Measurements from ENCODE around the gene PRKCD. TPM values are rescaled to one million over a fixed set of nuclear protein-coding genes. Genes with fewer than 3 reads are reported as not detected.

The PRKCD gene
- total RNA-seq, 2 donors from 2014 or later: 20.4 to 21.8 TPM

GRCh38 chr3:53225181-53225580, 64.2 kb downstream of the PRKCD start:
- Mint-ChIP-seq H3K4me3 (no peak overlapping the region), H3K36me3 (ENCODE audit: low read depth) (peaks cover 60% of the 10 kb centered on the region), H3K4me1 (no peaks in the 10 kb centered on the region), H3K27me3 (no peaks in the 10 kb centered on the region), H3K9me3 (no peaks in the 10 kb centered on the region), H3K27ac (no peak overlapping the region)
- ATAC-seq (replicated peaks): no peak

GRCh38 chr3:53225651-53226050, 64.6 kb downstream of the PRKCD start:
- Mint-ChIP-seq H3K27ac (no peak overlapping the region), H3K4me3 (no peak overlapping the region), H3K4me1 (no peaks in the 10 kb centered on the region), H3K27me3 (no peaks in the 10 kb centered on the region), H3K36me3 (ENCODE audit: low read depth) (peaks cover 65% of the 10 kb centered on the region), H3K9me3 (no peaks in the 10 kb centered on the region)
- no peak for ATAC-seq (replicated peaks)

GRCh38 chr3:53226142-53226840, 65.3 kb downstream of the PRKCD start:
- no peak for ATAC-seq (replicated peaks)
- Mint-ChIP-seq H3K9me3 (no peaks in the 10 kb centered on the region), H3K27me3 (no peaks in the 10 kb centered on the region), H3K36me3 (ENCODE audit: low read depth) (peaks cover 70% of the 10 kb centered on the region), H3K4me3 (no peak overlapping the region), H3K27ac (no peak overlapping the region), H3K4me1 (no peaks in the 10 kb centered on the region)

- Mint-ChIP-seq H3K27ac (no peak overlapping the region), H3K4me3 (no peak overlapping the region), H3K27me3 (no peaks in the 10 kb centered on the region), H3K4me1 (no peaks in the 10 kb centered on the region), H3K9me3 (no peaks in the 10 kb centered on the region), H3K36me3 (ENCODE audit: low read depth) (peaks cover 74% of the 10 kb centered on the region)
- ATAC-seq (replicated peaks): no peak
Observed at GRCh38 chr3:53226841-53227407, 65.9 kb downstream of the PRKCD start.

- Mint-ChIP-seq H3K4me1 (peaks cover under 1% of the 10 kb centered on the region), H3K27ac (no peak overlapping the region), H3K4me3 (no peak overlapping the region), H3K36me3 (ENCODE audit: low read depth) (peaks cover 86% of the 10 kb centered on the region), H3K27me3 (no peaks in the 10 kb centered on the region), H3K9me3 (no peaks in the 10 kb centered on the region)
- no peak for ATAC-seq (replicated peaks)
Observed at GRCh38 chr3:53227993-53228885, 67.2 kb downstream of the PRKCD start.

GRCh38 chr3:53229171-53229570, 68.2 kb downstream of the PRKCD start:
- Mint-ChIP-seq H3K4me3 (no peak overlapping the region), H3K36me3 (ENCODE audit: low read depth) (peaks cover 90% of the 10 kb centered on the region), H3K4me1 (peaks cover 4% of the 10 kb centered on the region), H3K27ac (no peak overlapping the region), H3K27me3 (no peaks in the 10 kb centered on the region), H3K9me3 (no peaks in the 10 kb centered on the region)
- ATAC-seq (replicated peaks): no peak

- peaks cover 4% of the 10 kb centered on the region for H3K4me1 Mint-ChIP-seq
- peaks cover 92% of the 10 kb centered on the region for H3K36me3 Mint-ChIP-seq (ENCODE audit: low read depth)
- no peak for ATAC-seq (replicated peaks)
- no peak overlapping the region for H3K4me3 Mint-ChIP-seq
- H3K27ac Mint-ChIP-seq: no peak overlapping the region
- no peaks in the 10 kb centered on the region for H3K9me3 Mint-ChIP-seq
- H3K27me3 Mint-ChIP-seq: no peaks in the 10 kb centered on the region
Observed at GRCh38 chr3:53229606-53230005, 68.6 kb downstream of the PRKCD start.

- no peak for ATAC-seq (replicated peaks)
- H3K27me3 Mint-ChIP-seq: no peaks in the 10 kb centered on the region
- H3K4me1 Mint-ChIP-seq: peaks cover 4% of the 10 kb centered on the region
- peaks cover 95% of the 10 kb centered on the region for H3K36me3 Mint-ChIP-seq (ENCODE audit: low read depth)
- H3K4me3 Mint-ChIP-seq: no peak overlapping the region
- H3K27ac Mint-ChIP-seq: no peak overlapping the region
- H3K9me3 Mint-ChIP-seq: no peaks in the 10 kb centered on the region
Observed at GRCh38 chr3:53230041-53230621, 69.1 kb downstream of the PRKCD start.

GRCh38 chr3:53230789-53231188, 69.8 kb downstream of the PRKCD start:
- Mint-ChIP-seq H3K4me1 (peaks cover 4% of the 10 kb centered on the region), H3K27ac (no peak overlapping the region), H3K36me3 (ENCODE audit: low read depth) (peaks cover 93% of the 10 kb centered on the region), H3K27me3 (no peaks in the 10 kb centered on the region), H3K4me3 (no peak overlapping the region), H3K9me3 (no peaks in the 10 kb centered on the region)
- no peak for ATAC-seq (replicated peaks)

GRCh38 chr3:53231532-53232511, 70.8 kb downstream of the PRKCD start:
- no peak overlapping the region for H3K27ac Mint-ChIP-seq
- no peak for ATAC-seq (replicated peaks)
- H3K27me3 Mint-ChIP-seq: no peaks in the 10 kb centered on the region
- H3K4me1 Mint-ChIP-seq: peaks cover 4% of the 10 kb centered on the region
- no peak overlapping the region for H3K4me3 Mint-ChIP-seq
- no peaks in the 10 kb centered on the region for H3K9me3 Mint-ChIP-seq
- H3K36me3 Mint-ChIP-seq (ENCODE audit: low read depth): peaks cover 87% of the 10 kb centered on the region

- peak overlapping the region; percentile 80 for H3K27ac Mint-ChIP-seq
- H3K4me3 Mint-ChIP-seq: no peak overlapping the region
- H3K4me1 Mint-ChIP-seq: peaks cover 4% of the 10 kb centered on the region
- no peaks in the 10 kb centered on the region for H3K9me3 Mint-ChIP-seq
- H3K36me3 Mint-ChIP-seq (ENCODE audit: low read depth): peaks cover 87% of the 10 kb centered on the region
- no peak for ATAC-seq (replicated peaks)
- H3K27me3 Mint-ChIP-seq: no peaks in the 10 kb centered on the region
Observed at GRCh38 chr3:53232641-53233377, 71.8 kb downstream of the PRKCD start.

- H3K27ac Mint-ChIP-seq: no peak overlapping the region
- peaks cover 87% of the 10 kb centered on the region for H3K36me3 Mint-ChIP-seq (ENCODE audit: low read depth)
- H3K9me3 Mint-ChIP-seq: no peaks in the 10 kb centered on the region
- no peaks in the 10 kb centered on the region for H3K27me3 Mint-ChIP-seq
- no peak overlapping the region for H3K4me3 Mint-ChIP-seq
- peaks cover 4% of the 10 kb centered on the region for H3K4me1 Mint-ChIP-seq
- no peak for ATAC-seq (replicated peaks)
Observed at GRCh38 chr3:53234130-53234840, 73.3 kb downstream of the PRKCD start.

GRCh38 chr3:53234841-53235232, 73.8 kb downstream of the PRKCD start:
- Mint-ChIP-seq H3K4me1 (peaks cover 4% of the 10 kb centered on the region), H3K4me3 (no peak overlapping the region), H3K27me3 (no peaks in the 10 kb centered on the region), H3K27ac (no peak overlapping the region), H3K9me3 (no peaks in the 10 kb centered on the region), H3K36me3 (ENCODE audit: low read depth) (peaks cover 87% of the 10 kb centered on the region)
- no peak for ATAC-seq (replicated peaks)
